ENCODE results near the gene EFNA4. TPM values are rescaled to one million over a fixed set of nuclear protein-coding genes. Genes with fewer than 3 reads are reported as not detected.
A peak's percentile ranks its signal among the peaks of the same experiment; 100 is the strongest.

The EFNA4 gene
- total RNA-seq (2014; rRNA removed; shearing (Covaris generic)), result 59.5 and 59.6 TPM in 2 replicates

- Histone ChIP-seq H3K4me3 (ENCODE audit: insufficient read depth, low read depth, low read length) (peak within 1 kb of the TSS; percentile 90), H3K36me3 (replicated peaks; ENCODE audit: control insufficient read depth, insufficient read depth, low read length) (peaks cover 3% of the 10 kb centered on the region), H3K27me3 (ENCODE audit: control insufficient read depth, insufficient read depth, low read length) (peaks cover 9% of the 10 kb centered on the region)
- peak; percentile 98 for DNase-seq
Observed at GRCh38 chr1:155063550-155064110, at the start of gene EFNA4. TSS of gene EFNA4 (plus strand) at chr1:155063740. CDS start at chr1:155063824, 84 bp downstream.

DNA sequence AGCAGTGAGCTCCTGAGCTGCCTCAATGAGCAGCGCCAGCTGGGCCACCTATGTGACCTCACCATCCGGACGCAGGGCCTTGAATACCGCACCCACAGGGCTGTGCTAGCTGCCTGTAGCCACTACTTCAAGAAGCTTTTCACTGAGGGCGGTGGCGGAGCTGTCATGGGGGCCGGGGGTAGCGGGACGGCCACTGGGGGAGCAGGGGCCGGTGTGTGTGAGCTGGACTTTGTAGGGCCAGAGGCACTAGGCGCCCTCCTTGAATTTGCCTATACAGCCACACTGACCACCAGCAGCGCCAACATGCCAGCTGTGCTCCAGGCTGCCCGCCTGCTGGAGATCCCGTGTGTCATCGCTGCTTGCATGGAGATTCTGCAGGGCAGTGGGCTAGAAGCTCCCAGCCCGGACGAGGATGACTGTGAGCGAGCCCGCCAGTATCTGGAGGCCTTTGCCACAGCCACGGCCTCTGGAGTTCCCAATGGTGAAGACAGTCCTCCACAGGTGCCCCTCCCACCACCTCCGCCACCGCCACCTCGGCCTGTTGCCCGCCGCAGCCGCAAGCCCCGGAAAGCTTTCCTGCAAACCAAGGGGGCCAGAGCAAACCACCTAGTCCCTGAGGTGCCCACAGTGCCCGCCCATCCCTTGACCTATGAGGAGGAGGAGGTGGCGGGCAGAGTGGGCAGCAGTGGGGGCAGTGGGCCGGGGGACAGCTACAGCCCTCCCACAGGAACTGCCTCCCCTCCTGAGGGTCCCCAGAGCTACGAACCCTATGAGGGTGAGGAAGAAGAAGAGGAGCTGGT lies 48.6 kb upstream of the EFNA4 start:
- Histone ChIP-seq H3K27me3 (ENCODE audit: control insufficient read depth, insufficient read depth, low read length) (no peaks in the 10 kb centered on the region), H3K4me3 (ENCODE audit: insufficient read depth, low read depth, low read length) (no peak overlapping the region), H3K36me3 (replicated peaks; ENCODE audit: control insufficient read depth, insufficient read depth, low read length) (peaks cover 7% of the 10 kb centered on the region)
- DNase-seq, result no peak

GRCh38 chr1:155015527-155016230 lies 47.9 kb upstream of the EFNA4 start:
- H3K36me3 ChIP-seq (replicated peaks; ENCODE audit: control insufficient read depth, insufficient read depth, low read length), result peaks cover 7% of the 10 kb centered on the region
- no peak overlapping the region for H3K4me3 ChIP-seq (ENCODE audit: insufficient read depth, low read depth, low read length)
- no peak for DNase-seq
- no peaks in the 10 kb centered on the region for H3K27me3 ChIP-seq (ENCODE audit: control insufficient read depth, insufficient read depth, low read length)

- Histone ChIP-seq H3K4me3 (ENCODE audit: insufficient read depth, low read depth, low read length) (no peak overlapping the region), H3K36me3 (replicated peaks; ENCODE audit: control insufficient read depth, insufficient read depth, low read length) (peaks cover 7% of the 10 kb centered on the region), H3K27me3 (ENCODE audit: control insufficient read depth, insufficient read depth, low read length) (no peaks in the 10 kb centered on the region)
- no peak for DNase-seq
Observed at GRCh38 chr1:155016231-155016831, 47.2 kb upstream of the EFNA4 start.

GRCh38 chr1:155017041-155017945 lies 46.2 kb upstream of the EFNA4 start:
- H3K4me3 ChIP-seq (ENCODE audit: insufficient read depth, low read depth, low read length), result peak overlapping the region; percentile 49
- DNase-seq, result peak; percentile 98
- no peaks in the 10 kb centered on the region for H3K27me3 ChIP-seq (ENCODE audit: control insufficient read depth, insufficient read depth, low read length)
- H3K36me3 ChIP-seq (replicated peaks; ENCODE audit: control insufficient read depth, insufficient read depth, low read length), result peaks cover 7% of the 10 kb centered on the region

GRCh38 chr1:155017946-155018316 lies 45.6 kb upstream of the EFNA4 start:
- peak; percentile 62 for DNase-seq
- Histone ChIP-seq H3K36me3 (replicated peaks; ENCODE audit: control insufficient read depth, insufficient read depth, low read length) (peaks cover 7% of the 10 kb centered on the region), H3K27me3 (ENCODE audit: control insufficient read depth, insufficient read depth, low read length) (no peaks in the 10 kb centered on the region), H3K4me3 (ENCODE audit: insufficient read depth, low read depth, low read length) (peak overlapping the region; percentile 49)

GRCh38 chr1:155018617-155019348 lies 44.8 kb upstream of the EFNA4 start:
- no peaks in the 10 kb centered on the region; the same call in 1 of the 2 replicates for H3K27me3 ChIP-seq (ENCODE audit: control insufficient read depth, insufficient read depth, low read length)
- H3K4me3 ChIP-seq (ENCODE audit: insufficient read depth, low read depth, low read length), result no peak overlapping the region
- H3K36me3 ChIP-seq (replicated peaks; ENCODE audit: control insufficient read depth, insufficient read depth, low read length), result peaks cover 7% of the 10 kb centered on the region
- DNase-seq, result no peak

DNA sequence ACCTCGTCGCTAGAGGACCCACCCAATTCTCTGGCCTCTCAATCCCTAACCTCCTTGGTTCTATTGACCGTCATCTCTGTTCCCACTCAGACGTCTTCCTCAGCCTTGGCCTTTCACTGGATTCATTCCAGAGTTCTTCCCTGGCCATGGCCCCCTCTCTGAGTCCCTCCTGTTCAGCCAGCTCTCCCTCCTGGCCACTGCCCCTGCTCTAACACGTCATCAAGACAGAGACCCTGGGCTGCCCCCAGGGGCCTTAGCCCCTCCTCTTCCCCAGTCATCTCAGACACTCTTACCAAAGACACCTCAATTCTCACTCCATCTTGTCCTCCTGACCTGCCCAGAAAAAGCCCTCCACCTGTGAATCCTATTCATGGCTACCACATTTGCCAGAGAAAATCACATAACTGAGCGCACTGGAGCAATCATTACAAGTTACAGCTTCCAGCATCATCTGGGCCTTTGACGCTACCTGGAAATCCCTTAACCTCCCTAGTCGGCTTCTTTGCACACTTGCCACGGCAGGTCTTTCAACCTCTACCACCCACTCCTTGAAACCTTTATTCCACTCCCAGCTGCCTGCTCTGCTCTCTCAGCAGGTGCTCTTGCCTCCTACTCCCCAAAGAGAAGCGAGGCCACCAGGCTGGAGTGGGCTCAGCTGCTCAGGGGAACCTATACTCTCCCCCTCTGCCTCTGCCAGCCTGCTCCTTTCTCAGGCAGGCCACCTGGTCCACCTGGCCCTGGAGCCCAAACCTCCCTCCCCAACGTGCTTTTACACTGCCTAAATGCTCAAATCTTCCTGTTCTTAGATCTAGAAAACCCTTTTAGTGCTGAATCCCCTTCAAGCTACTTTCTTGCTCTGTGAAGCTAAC lies 43.9 kb upstream of the EFNA4 start:
- no peak overlapping the region for H3K4me3 ChIP-seq (ENCODE audit: insufficient read depth, low read depth, low read length)
- H3K27me3 ChIP-seq (ENCODE audit: control insufficient read depth, insufficient read depth, low read length), result no peaks in the 10 kb centered on the region; the same call in 1 of the 2 replicates
- H3K36me3 ChIP-seq (replicated peaks; ENCODE audit: control insufficient read depth, insufficient read depth, low read length), result peaks cover 5% of the 10 kb centered on the region
- peak; percentile 41 for DNase-seq

- H3K4me3 ChIP-seq (ENCODE audit: insufficient read depth, low read depth, low read length), result no peak overlapping the region
- H3K36me3 ChIP-seq (replicated peaks; ENCODE audit: control insufficient read depth, insufficient read depth, low read length), result no peaks in the 10 kb centered on the region
- no peak for DNase-seq
- H3K27me3 ChIP-seq (ENCODE audit: control insufficient read depth, insufficient read depth, low read length), result no peaks in the 10 kb centered on the region; the same call in 1 of the 2 replicates
Observed at GRCh38 chr1:155022136-155022926, 41.2 kb upstream of the EFNA4 start.

- Histone ChIP-seq H3K27me3 (ENCODE audit: control insufficient read depth, insufficient read depth, low read length) (no peaks in the 10 kb centered on the region; the same call in 1 of the 2 replicates), H3K36me3 (replicated peaks; ENCODE audit: control insufficient read depth, insufficient read depth, low read length) (no peaks in the 10 kb centered on the region), H3K4me3 (ENCODE audit: insufficient read depth, low read depth, low read length) (no peak overlapping the region)
- no peak for DNase-seq
Observed at GRCh38 chr1:155022927-155023236, 40.7 kb upstream of the EFNA4 start.

DNA sequence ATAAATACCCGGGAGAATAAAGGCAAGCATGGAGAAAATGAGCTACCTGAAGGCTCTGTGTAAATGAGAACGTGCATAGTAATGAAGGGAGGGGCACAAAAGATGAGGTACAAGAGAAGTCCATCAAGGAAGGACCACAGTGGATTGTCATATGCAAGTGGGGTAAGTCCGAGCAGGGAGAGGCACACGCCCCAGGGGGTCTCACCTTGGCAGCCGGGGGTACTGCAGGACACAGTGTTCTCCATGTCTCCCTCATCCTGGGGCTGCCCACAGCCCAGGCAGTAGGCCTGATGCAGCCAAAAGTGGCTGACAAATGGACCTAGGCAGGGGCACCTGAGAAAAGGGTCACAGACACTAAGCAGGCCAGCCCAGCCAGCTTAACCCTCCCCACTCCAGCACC lies 39.9 kb upstream of the EFNA4 start:
- H3K4me3 ChIP-seq (ENCODE audit: insufficient read depth, low read depth, low read length), result no peak overlapping the region
- DNase-seq, result peak; percentile 51
- no peaks in the 10 kb centered on the region for H3K36me3 ChIP-seq (replicated peaks; ENCODE audit: control insufficient read depth, insufficient read depth, low read length)
- H3K27me3 ChIP-seq (ENCODE audit: control insufficient read depth, insufficient read depth, low read length), result no peaks in the 10 kb centered on the region; the same call in 1 of the 2 replicates

- Histone ChIP-seq H3K36me3 (replicated peaks; ENCODE audit: control insufficient read depth, insufficient read depth, low read length) (no peaks in the 10 kb centered on the region), H3K27me3 (ENCODE audit: control insufficient read depth, insufficient read depth, low read length) (no peaks in the 10 kb centered on the region; the same call in 1 of the 2 replicates), H3K4me3 (ENCODE audit: insufficient read depth, low read depth, low read length) (no peak overlapping the region)
- DNase-seq, result no peak
Observed at GRCh38 chr1:155024315-155024714, 39.2 kb upstream of the EFNA4 start.

Measured in H7 (cell line).